GM23248 (cell line): ENCODE results near the gene OR1D5. TPM values are rescaled to one million over a fixed set of nuclear protein-coding genes. Genes with fewer than 3 reads are reported as not detected.
A peak's percentile ranks its signal among the peaks of the same experiment; 100 is the strongest.

Experiments used
- DNase-seq: peaks from one replicate; pipeline ENCODE4 v3.0.0-alpha.2; 2015
- H2AFZ ChIP-seq: fragments of 200-600 bp; sonication (generic); 2 replicates; pipeline ENCODE4 v1.6.1; 2016; ENCODE audit warnings: antibody characterized with exemption
- H3F3A ChIP-seq: fragments of 200-600 bp; sonication (generic); 2 replicates; pipeline ENCODE4 v1.6.1; 2016; ENCODE audit warnings: mild to moderate bottlenecking, antibody characterized with exemption, mixed run types; ENCODE audit not compliant: insufficient read depth
- H3K27ac ChIP-seq: fragments of 200-600 bp; sonication (generic); 2 replicates; pipeline ENCODE4 v1.5.1; 2016; ENCODE audit warnings: mild to moderate bottlenecking
- H3K27me3 ChIP-seq: fragments of 200-600 bp; sonication (generic); replicated peaks from 2 replicates; pipeline ENCODE4 v1.6.1; 2016; ENCODE audit warnings: mild to moderate bottlenecking; ENCODE audit not compliant: insufficient read depth
- H3K36me3 ChIP-seq: fragments of 200-600 bp; sonication (generic); 2 replicates; pipeline ENCODE4 v1.6.1; 2016; ENCODE audit warnings: low read depth, mild to moderate bottlenecking
- H3K4me1 ChIP-seq: fragments of 200-600 bp; sonication (generic); 2 replicates; pipeline ENCODE4 v1.6.1; 2016; ENCODE audit warnings: mild to moderate bottlenecking; ENCODE audit not compliant: insufficient read depth
- H3K4me2 ChIP-seq: fragments of 200-600 bp; sonication (generic); one replicate; pipeline ENCODE4 v1.6.1; 2016; ENCODE audit warnings: mild to moderate bottlenecking; ENCODE audit not compliant: unreplicated experiment
- H3K4me3 ChIP-seq: fragments of 200-600 bp; sonication (generic); 2 replicates; pipeline ENCODE4 v1.5.1; 2016; ENCODE audit warnings: mild to moderate bottlenecking
- H3K79me2 ChIP-seq: fragments of 200-600 bp; sonication (generic); 2 replicates; pipeline ENCODE4 v1.6.1; 2016; ENCODE audit warnings: mild to moderate bottlenecking; ENCODE audit not compliant: insufficient read depth
- H3K9ac ChIP-seq: fragments of 200-600 bp; sonication (generic); 2 replicates; pipeline ENCODE4 v1.6.1; 2016; ENCODE audit warnings: mild to moderate bottlenecking
- H3K9me2 ChIP-seq: fragments of 200-600 bp; sonication (generic); 2 replicates; pipeline ENCODE4 v1.6.1; 2016; ENCODE audit warnings: mixed run types, mild to moderate bottlenecking, moderate library complexity; ENCODE audit not compliant: insufficient read depth
- H3K9me3 ChIP-seq: fragments of 200-600 bp; sonication (generic); one replicate; pipeline ENCODE4 v1.6.1; 2017; ENCODE audit warnings: low read depth
- H4K20me1 ChIP-seq: fragments of 200-600 bp; sonication (generic); 2 replicates; pipeline ENCODE4 v1.6.0; 2016; ENCODE audit not compliant: insufficient read depth
- EZH2 ChIP-seq: fragments of 200-600 bp; sonication (generic); IDR thresholded peaks from 2 replicates; pipeline ENCODE4 v1.6.1; 2018; ENCODE audit warnings: antibody characterized with exemption, mild to moderate bottlenecking; ENCODE audit not compliant: insufficient read depth, poor library complexity, severe bottlenecking
- EZH2phosphoT487 ChIP-seq: fragments of 200-600 bp; sonication (generic); IDR thresholded peaks from 2 replicates; pipeline ENCODE4 v1.6.1; 2018; ENCODE audit warnings: antibody characterized with exemption, moderate library complexity, mild to moderate bottlenecking, low read depth; ENCODE audit not compliant: insufficient read depth
- WGBS, 2 experiments: methylation state at CpG; one replicate each; pipeline ENCODE4 v1.1.6; 2015 to 2017; ENCODE audit warnings: low lambda C conversion rate in 2 of 2, low coverage in 1 of 2; ENCODE audit errors: missing lambda C conversion rate in 2 of 2; 5-methylcytosine and 5-hydroxymethylcytosine counted together
- in situ Hi-C: fragments of 300-500 bp; cut with MboI; formaldehyde crosslinking; loops from 2 replicates; pipeline ENCODE4 v1.15.0; 2020
- polyA plus RNA-seq: library from polyadenylated mRNA; unstranded; fragments of >200 nt; fragmentation: Nextera tagmentation; extraction: Ambion mirVana; gene quantifications from 2 replicates; pipeline ENCODE4 v1.2.1, GENCODE V29; 2016
- total RNA-seq: library from RNA; depleted of rRNA; stranded (reverse); fragments of >200 nt; shearing (Covaris generic); gene quantifications from 2 replicates; pipeline ENCODE4 v1.2.3, GENCODE V29; 2014

OR1D5 gene
- total and polyA plus RNA-seq, 2 experiments from 2014 or later: not detected

DNA sequence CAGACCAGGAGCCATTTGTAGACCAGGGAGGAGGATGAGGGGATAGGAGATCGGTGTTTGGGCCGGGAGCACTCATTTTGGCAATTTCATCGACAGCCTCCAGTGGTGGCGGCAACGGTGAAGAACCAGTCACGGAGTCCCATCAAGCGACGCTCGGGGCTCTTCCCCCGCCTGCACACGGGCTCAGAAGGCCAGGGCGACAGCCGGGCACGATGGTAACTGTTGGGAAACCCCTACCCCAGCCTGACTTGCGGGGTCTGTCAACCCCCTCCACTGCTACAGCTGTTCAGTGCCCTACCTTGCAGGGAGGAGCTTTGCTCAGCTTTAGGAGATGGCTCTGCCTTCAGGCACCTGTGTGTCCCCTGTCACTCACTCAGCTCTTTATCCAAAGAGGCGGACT is 43.0 kb downstream of the OR1D5 start:
- peaks cover 6% of the 10 kb centered on the region for H3K9me3 ChIP-seq
- 0 out of 2 replicates have a peak, but pooled peaks cover 6% of the 10 kb centered on the region for H3K36me3 ChIP-seq
- no peak overlapping the region for H3K27ac ChIP-seq
- DNase-seq: no peak
- no peak overlapping the region for H3K4me2 ChIP-seq
- H3K9me2 ChIP-seq: no peaks in the 10 kb centered on the region
- no peak for TF ChIP-seq EZH2phosphoT487
- TF ChIP-seq EZH2: no peak
- H3K4me1 ChIP-seq: no peaks in the 10 kb centered on the region
- WGBS, 2 experiments: 91 to 96% methylated on average over 15 to 16 of the region's 16 CpGs
- no peaks in the 10 kb centered on the region for H3F3A ChIP-seq
- no peak overlapping the region for H3K9ac ChIP-seq
- H2AFZ ChIP-seq: no peak overlapping the region
- in situ Hi-C loops: no loop called here
- no peaks in the 10 kb centered on the region for H3K27me3 ChIP-seq
- H4K20me1 ChIP-seq: no peaks in the 10 kb centered on the region
- H3K4me3 ChIP-seq: no peak overlapping the region
- H3K79me2 ChIP-seq: no peaks in the 10 kb centered on the region

DNA sequence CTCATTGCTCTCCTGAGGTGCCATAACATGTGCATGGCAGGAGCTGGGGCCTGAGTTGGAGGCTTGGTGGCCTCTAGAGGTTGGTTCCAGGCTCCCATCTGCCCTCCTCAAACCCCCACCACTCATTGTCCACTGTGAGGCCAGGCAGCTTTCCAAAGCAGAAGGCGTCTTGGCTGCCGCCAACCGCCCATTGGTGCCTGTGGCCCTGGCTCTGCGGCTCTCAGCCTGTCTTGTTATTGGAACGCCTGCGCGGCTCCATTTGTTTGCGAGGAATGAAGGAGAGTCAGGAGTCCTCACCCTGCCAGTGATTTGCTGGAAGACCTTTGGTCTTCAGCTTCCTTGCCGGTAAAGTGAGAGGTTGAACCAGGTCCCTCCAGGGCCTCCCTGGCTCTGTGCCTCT is 43.6 kb downstream of the OR1D5 start:
- Histone ChIP-seq H3K4me1 (no peaks in the 10 kb centered on the region), H3K9me2 (no peaks in the 10 kb centered on the region), H3K27me3 (no peaks in the 10 kb centered on the region), H3F3A (no peaks in the 10 kb centered on the region), H3K4me3 (no peak overlapping the region), H3K27ac (no peak overlapping the region), H4K20me1 (no peaks in the 10 kb centered on the region), H3K9me3 (peaks cover 6% of the 10 kb centered on the region), H2AFZ (no peak overlapping the region), H3K9ac (no peak overlapping the region), H3K4me2 (no peak overlapping the region), H3K36me3 (0 out of 2 replicates have a peak, but pooled peaks cover 6% of the 10 kb centered on the region), H3K79me2 (no peaks in the 10 kb centered on the region)
- in situ Hi-C loops: loop anchor here (10.0 kb wide), 1 partner anchor 195 kb away; no protein-coding TSS in a partner anchor
- no peak for DNase-seq
- 73 to 81% methylated on average over 8 to 9 of the region's 9 CpGs for WGBS, 2 experiments
- TF ChIP-seq EZH2 (no peak), EZH2phosphoT487 (no peak)

DNA sequence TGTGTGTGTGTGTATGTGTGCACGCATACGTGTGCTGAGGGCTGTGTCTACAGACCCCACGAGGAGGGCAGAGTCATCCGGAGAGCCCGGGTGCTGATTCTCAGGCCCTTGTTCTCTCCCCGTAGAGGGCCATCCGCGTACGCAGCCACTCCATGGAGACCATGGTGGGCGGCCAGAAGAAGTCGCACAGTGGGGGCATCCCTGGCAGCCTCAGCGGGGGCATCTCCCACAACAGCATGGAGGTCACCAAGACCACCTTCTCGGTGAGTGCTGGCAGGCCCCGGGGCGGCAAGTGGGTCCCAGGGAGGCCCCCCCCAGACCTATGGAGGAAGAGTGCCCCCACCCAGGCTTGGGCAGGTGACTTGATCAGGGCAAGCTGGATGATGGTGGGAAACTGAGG is 45.5 kb downstream of the OR1D5 start:
- WGBS, 2 experiments: 96 to 97% methylated on average over 11 to 14 of the region's 15 CpGs
- no peaks in the 10 kb centered on the region for H3F3A ChIP-seq
- H3K9me3 ChIP-seq: peaks cover 6% of the 10 kb centered on the region
- no peak overlapping the region for H3K27ac ChIP-seq
- no peak overlapping the region for H3K4me2 ChIP-seq
- H3K27me3 ChIP-seq: no peaks in the 10 kb centered on the region
- no peaks in the 10 kb centered on the region for H4K20me1 ChIP-seq
- no peak overlapping the region for H3K4me3 ChIP-seq
- no peaks in the 10 kb centered on the region for H3K4me1 ChIP-seq
- no peak overlapping the region for H3K9ac ChIP-seq
- no peaks in the 10 kb centered on the region for H3K79me2 ChIP-seq
- no peak for TF ChIP-seq EZH2
- TF ChIP-seq EZH2phosphoT487: no peak
- H2AFZ ChIP-seq: no peak overlapping the region
- in situ Hi-C loops: loop anchor here (10.0 kb wide), 1 partner anchor 193 kb away; no protein-coding TSS in a partner anchor
- no peak for DNase-seq
- H3K9me2 ChIP-seq: no peaks in the 10 kb centered on the region
- 0 out of 2 replicates have a peak, but pooled peaks cover 6% of the 10 kb centered on the region for H3K36me3 ChIP-seq

DNA sequence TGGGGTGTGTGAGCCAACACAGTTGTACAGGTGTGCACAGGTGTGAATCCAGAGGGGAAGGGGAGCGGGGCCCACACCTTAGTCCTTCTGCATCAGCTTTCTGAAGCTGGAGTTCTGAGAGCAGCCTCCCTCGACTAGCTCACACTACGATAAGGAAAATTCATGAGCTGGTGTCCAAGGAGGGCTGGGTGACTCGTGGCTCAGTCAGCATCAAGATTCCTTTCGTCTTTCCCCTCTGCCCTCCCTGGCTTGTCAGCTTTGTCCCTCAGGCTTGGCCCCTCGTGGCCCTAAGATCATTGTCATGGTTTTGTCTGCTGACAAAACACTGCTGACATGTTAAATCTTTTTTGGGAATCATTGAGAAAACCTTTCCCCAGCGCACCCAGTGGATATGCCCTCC is 47.5 kb downstream of the OR1D5 start:
- no peaks in the 10 kb centered on the region for H4K20me1 ChIP-seq
- no peak overlapping the region for H3K9ac ChIP-seq
- no peak overlapping the region for H3K4me3 ChIP-seq
- no peak overlapping the region for H2AFZ ChIP-seq
- no peak overlapping the region for H3K4me2 ChIP-seq
- H3K27me3 ChIP-seq: no peaks in the 10 kb centered on the region
- no peaks in the 10 kb centered on the region for H3K4me1 ChIP-seq
- in situ Hi-C loops: loop anchor here (10.0 kb wide), 1 partner anchor 191 kb away; no protein-coding TSS in a partner anchor
- no peaks in the 10 kb centered on the region for H3F3A ChIP-seq
- 43 to 53% methylated on average over 7 of the region's 7 CpGs for WGBS, 2 experiments
- TF ChIP-seq EZH2: no peak
- TF ChIP-seq EZH2phosphoT487: no peak
- H3K36me3 ChIP-seq: no peaks in the 10 kb centered on the region
- no peaks in the 10 kb centered on the region for H3K79me2 ChIP-seq
- H3K9me3 ChIP-seq: no peaks in the 10 kb centered on the region
- no peak overlapping the region for H3K27ac ChIP-seq
- DNase-seq: peak; percentile 69
- H3K9me2 ChIP-seq: no peaks in the 10 kb centered on the region
